Endothelial cell (in vitro differentiated cells): ENCODE measurements around the gene ADARB2. TPM values are rescaled to one million over a fixed set of nuclear protein-coding genes. Genes with fewer than 3 reads are reported as not detected.
"Not testable (repeated sequence)": the region's sequence is repeated elsewhere in the genome, so short reads cannot be mapped to it uniquely, and the experiment has no call there.

Experiments used
- DNase-seq: peaks from one replicate; pipeline ENCODE4 v3.0.0; 2021; ENCODE audit warnings: low spot score
- H3K27ac Mint-ChIP-seq: one replicate; pipeline ENCODE4 v1.8.0; 2021; ENCODE audit warnings: mixed read lengths, inconsistent platforms; ENCODE audit not compliant: unreplicated experiment
- H3K27me3 Mint-ChIP-seq: one replicate; pipeline ENCODE4 v1.8.0; 2021; ENCODE audit warnings: mild to moderate bottlenecking, moderate library complexity, mixed read lengths, inconsistent platforms; ENCODE audit not compliant: unreplicated experiment
- H3K36me3 Mint-ChIP-seq: one replicate; pipeline ENCODE4 v1.8.0; 2021; ENCODE audit warnings: mild to moderate bottlenecking, low read depth, mixed read lengths, inconsistent platforms; ENCODE audit not compliant: unreplicated experiment
- H3K4me1 Mint-ChIP-seq: one replicate; pipeline ENCODE4 v1.8.0; 2021; ENCODE audit warnings: mild to moderate bottlenecking, mixed read lengths, inconsistent platforms; ENCODE audit not compliant: unreplicated experiment
- H3K4me3 Mint-ChIP-seq: one replicate; pipeline ENCODE4 v1.8.0; 2021; ENCODE audit warnings: mild to moderate bottlenecking, mixed read lengths, inconsistent platforms; ENCODE audit not compliant: unreplicated experiment
- H3K9me3 Mint-ChIP-seq: one replicate; pipeline ENCODE4 v1.8.0; 2021; ENCODE audit warnings: mixed read lengths, inconsistent platforms; ENCODE audit not compliant: unreplicated experiment
- total RNA-seq: library from RNA; stranded (reverse); fragmentation: NEBNext Ultra II Directional; extraction: Animal tissue kit (Norgen Biotek cat#: 25700); gene quantifications from one replicate; pipeline ENCODE4 v1.2.1, GENCODE V29; 2021; ENCODE audit not compliant: unreplicated experiment
- TF ChIP-seq, protein P1 (sequence below): fragments of 200-600 bp; sonication (generic); IDR thresholded peaks from one replicate; pipeline ENCODE4 v1.5.0; 2021; ENCODE audit warnings: antibody characterized with exemption; ENCODE audit not compliant: unreplicated experiment

The ADARB2 gene
- total RNA-seq, 1 donor from 2014 or later = 54.9 TPM

DNA sequence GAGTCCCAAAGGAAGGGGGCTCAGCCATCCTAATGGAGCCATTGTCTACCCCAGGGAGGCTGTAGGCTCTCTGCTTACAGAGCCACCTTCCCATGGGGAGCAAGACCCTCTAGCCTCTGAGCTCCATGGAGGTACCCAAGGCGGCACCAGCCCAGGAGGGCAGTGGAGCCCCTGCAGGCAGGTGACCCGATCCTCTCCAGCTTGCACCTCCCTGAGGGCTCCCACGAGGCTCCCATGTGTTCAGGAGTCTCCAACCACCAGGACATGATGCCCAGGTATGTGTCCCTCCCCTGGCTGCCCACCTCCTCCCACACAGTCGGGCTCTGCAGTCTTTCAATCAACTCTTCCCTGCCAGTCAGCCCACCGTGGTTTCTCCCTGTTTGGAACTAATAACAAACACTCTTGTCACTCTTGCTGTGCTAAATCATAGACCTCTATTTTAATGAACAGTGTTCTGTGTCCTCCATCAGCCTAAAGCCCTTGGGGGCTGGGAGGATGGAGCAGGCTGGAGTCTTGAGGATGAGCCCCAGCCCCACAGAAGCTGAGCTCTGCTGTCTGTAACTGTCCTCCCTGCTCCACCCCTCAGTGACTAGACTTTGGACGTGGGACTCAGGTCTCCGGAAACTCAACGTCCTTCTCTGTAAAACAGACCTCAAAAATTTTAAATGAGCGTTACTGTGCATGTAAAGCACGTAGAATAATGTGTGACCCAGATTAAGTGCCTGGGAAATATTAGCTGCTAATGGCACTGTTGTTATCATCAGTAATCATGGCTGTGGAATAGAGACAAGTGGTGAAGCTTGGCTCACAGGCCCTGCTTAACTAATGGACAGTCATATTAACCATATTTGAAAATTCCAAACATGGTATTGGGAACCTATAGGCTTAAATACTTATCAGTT is 382.3 kb downstream of the ADARB2 start:
- no peaks in the 10 kb centered on the region for H3K27me3 Mint-ChIP-seq
- H3K9me3 Mint-ChIP-seq = no peaks in the 10 kb centered on the region
- peaks cover under 1% of the 10 kb centered on the region for H3K4me1 Mint-ChIP-seq
- no peak for DNase-seq
- TF ChIP-seq, protein P1, sequence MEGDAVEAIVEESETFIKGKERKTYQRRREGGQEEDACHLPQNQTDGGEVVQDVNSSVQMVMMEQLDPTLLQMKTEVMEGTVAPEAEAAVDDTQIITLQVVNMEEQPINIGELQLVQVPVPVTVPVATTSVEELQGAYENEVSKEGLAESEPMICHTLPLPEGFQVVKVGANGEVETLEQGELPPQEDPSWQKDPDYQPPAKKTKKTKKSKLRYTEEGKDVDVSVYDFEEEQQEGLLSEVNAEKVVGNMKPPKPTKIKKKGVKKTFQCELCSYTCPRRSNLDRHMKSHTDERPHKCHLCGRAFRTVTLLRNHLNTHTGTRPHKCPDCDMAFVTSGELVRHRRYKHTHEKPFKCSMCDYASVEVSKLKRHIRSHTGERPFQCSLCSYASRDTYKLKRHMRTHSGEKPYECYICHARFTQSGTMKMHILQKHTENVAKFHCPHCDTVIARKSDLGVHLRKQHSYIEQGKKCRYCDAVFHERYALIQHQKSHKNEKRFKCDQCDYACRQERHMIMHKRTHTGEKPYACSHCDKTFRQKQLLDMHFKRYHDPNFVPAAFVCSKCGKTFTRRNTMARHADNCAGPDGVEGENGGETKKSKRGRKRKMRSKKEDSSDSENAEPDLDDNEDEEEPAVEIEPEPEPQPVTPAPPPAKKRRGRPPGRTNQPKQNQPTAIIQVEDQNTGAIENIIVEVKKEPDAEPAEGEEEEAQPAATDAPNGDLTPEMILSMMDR = no peak
- no peak overlapping the region for H3K4me3 Mint-ChIP-seq
- no peaks in the 10 kb centered on the region for H3K36me3 Mint-ChIP-seq
- H3K27ac Mint-ChIP-seq = no peak overlapping the region

GRCh38 chr10:1352296-1352695 is 385.0 kb downstream of the ADARB2 start:
- H3K4me1 Mint-ChIP-seq, H3K27me3 Mint-ChIP-seq, DNase-seq, H3K27ac Mint-ChIP-seq, H3K9me3 Mint-ChIP-seq, H3K4me3 Mint-ChIP-seq, H3K36me3 Mint-ChIP-seq: not testable (repeated sequence)

DNA sequence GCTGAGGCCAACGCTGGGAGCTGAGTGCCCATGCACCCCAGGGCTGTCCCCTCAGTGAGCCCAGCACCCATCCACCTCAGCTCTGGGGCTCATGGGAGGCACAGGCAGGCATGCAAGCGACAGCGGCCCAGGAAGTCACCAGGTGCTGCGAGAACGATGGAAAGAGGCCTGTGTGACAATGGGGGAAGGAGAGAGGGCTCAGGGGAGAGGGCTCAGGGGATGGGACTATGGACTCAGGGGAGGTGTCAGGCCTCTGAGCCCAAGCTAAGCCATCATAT is 388.6 kb downstream of the ADARB2 start:
- Mint-ChIP-seq H3K9me3 (no peaks in the 10 kb centered on the region), H3K27ac (no peak overlapping the region), H3K27me3 (no peaks in the 10 kb centered on the region), H3K4me1 (peaks cover 7% of the 10 kb centered on the region), H3K36me3 (no peaks in the 10 kb centered on the region), H3K4me3 (no peak overlapping the region)
- TF ChIP-seq, protein P1 = no peak
- no peak for DNase-seq

DNA sequence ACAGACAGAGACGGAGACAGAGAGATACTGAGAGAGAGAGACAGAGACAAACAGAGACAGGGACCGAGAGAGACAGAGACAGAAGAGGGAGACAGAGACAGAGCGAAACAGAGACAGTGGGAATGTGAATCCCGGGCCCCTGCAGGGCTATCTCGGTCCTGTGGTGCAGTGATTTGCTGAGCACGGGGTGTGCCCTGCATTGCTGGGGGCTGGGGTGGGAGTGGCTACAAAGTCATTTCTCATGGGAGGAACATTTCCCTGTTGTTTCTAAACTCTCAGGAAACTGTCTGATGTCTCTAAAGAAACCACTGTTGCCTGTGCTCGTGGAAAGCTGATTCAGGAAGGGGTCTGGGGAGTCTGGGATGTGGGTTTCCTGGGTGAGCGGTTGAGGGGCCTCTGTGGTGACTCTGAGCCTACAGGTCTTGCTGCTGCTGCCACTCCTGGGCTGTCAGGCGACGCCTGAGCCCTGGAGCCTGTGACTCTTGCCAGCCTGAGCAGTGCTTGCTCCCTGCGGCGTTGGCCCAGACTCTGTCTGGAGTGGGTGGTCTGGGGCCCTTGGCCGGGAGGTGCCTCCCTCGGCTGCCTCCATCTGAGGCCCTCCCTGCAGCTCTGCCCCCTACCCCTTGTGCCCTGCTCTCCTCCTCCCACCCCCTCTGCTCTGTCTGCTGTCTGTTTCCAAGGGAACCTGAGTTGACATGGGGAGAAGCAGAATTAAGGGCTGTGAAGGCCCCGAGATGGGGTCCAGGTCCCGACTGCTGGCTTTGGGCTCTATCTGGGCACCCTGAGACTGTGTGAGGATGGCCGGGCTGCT is 389.2 kb downstream of the ADARB2 start:
- no peak for DNase-seq
- no peak overlapping the region for H3K27ac Mint-ChIP-seq
- no peaks in the 10 kb centered on the region for H3K36me3 Mint-ChIP-seq
- no peak overlapping the region for H3K4me3 Mint-ChIP-seq
- TF ChIP-seq, protein P1 = no peak
- peaks cover 7% of the 10 kb centered on the region for H3K4me1 Mint-ChIP-seq
- no peaks in the 10 kb centered on the region for H3K9me3 Mint-ChIP-seq
- no peaks in the 10 kb centered on the region for H3K27me3 Mint-ChIP-seq

GRCh38 chr10:1347525-1347924 is 389.8 kb downstream of the ADARB2 start:
- TF ChIP-seq, protein P1 = no peak
- DNase-seq = no peak
- Mint-ChIP-seq H3K4me3 (no peak overlapping the region), H3K36me3 (no peaks in the 10 kb centered on the region), H3K4me1 (peaks cover 7% of the 10 kb centered on the region), H3K9me3 (no peaks in the 10 kb centered on the region), H3K27ac (no peak overlapping the region), H3K27me3 (no peaks in the 10 kb centered on the region)
